ENCODE results near the gene PAPOLB.

GRCh38 chr7:4835398-4836205 is 26.2 kb downstream of the PAPOLB start:
- TF ChIP-seq CTCF (conservative IDR thresholded peaks at IDR 0.05) (no peak), ZFX (IDR thresholded peaks at IDR 0.05) (no peak)

All from C4-2B (cell line).